Motor neuron (in vitro differentiated cells): Measurements from ENCODE around the gene TMEM270. TPM values are rescaled to one million over a fixed set of nuclear protein-coding genes. Genes with fewer than 3 reads are reported as not detected.
"Not testable (repeated sequence)": the region's sequence is repeated elsewhere in the genome, so short reads cannot be mapped to it uniquely, and the experiment has no call there.

Source experiments
- ATAC-seq, 8 experiments: fragments of 200-7000 bp; cut with Tn5 transposase; replicated peaks in 6 of 8; 2 replicates each; pipeline ENCODE4 v1.8.0; 2021; ENCODE audit warnings: mild to moderate bottlenecking in 8 of 8, moderate library complexity in 8 of 8
- H3K27ac ChIP-seq, 2 donors: fragments of 250-450 bp; sonication (Bioruptor Pico); 2 replicates each; pipeline ENCODE4 v1.9.0; 2021; ENCODE audit warnings: antibody characterized with exemption in 2 of 2, mild to moderate bottlenecking in 2 of 2, moderate library complexity in 1 of 2
- H3K4me1 ChIP-seq, 2 donors: fragments of 250-450 bp; sonication (Bioruptor Pico); replicated peaks in 1 of 2; 2 replicates each; pipeline ENCODE4 v1.6.1; 2021; ENCODE audit warnings: antibody characterized with exemption in 2 of 2, mild to moderate bottlenecking in 2 of 2, moderate library complexity in 1 of 2
- H3K4me3 ChIP-seq, 5 donors: fragments of 250-450 bp; sonication (Bioruptor Pico); 2 replicates each; pipeline ENCODE4 v1.9.0; 2021; ENCODE audit warnings: antibody characterized with exemption in 5 of 5, mild to moderate bottlenecking in 5 of 5, moderate library complexity in 4 of 5
- WGBS, 10 experiments: fragments of 450-650 bp; shearing (Covaris generic); methylation state at CpG; one replicate each; pipeline ENCODE4 v1.0.0; 2022; 5-methylcytosine and 5-hydroxymethylcytosine counted together
- in situ Hi-C, 9 experiments: fragments of 400-800 bp; cut with MboI; loops; one replicate each; pipeline ENCODE4 v1.15.0; 2021; ENCODE audit warnings: low sequenced_read_pairs in 9 of 9, low pct_unique_long_range_greater_than_20kb in 2 of 9; ENCODE audit not compliant: unreplicated experiment in 9 of 9
- total RNA-seq, 8 experiments: library from RNA; unstranded; fragments of 300-600 nt; gene quantifications; 2 replicates each; pipeline versions ENCODE4 v1.2.3 to v1.2.4, GENCODE V29; 2022

TMEM270 gene
- total RNA-seq, 8 experiments from 2014 or later: not detected

DNA sequence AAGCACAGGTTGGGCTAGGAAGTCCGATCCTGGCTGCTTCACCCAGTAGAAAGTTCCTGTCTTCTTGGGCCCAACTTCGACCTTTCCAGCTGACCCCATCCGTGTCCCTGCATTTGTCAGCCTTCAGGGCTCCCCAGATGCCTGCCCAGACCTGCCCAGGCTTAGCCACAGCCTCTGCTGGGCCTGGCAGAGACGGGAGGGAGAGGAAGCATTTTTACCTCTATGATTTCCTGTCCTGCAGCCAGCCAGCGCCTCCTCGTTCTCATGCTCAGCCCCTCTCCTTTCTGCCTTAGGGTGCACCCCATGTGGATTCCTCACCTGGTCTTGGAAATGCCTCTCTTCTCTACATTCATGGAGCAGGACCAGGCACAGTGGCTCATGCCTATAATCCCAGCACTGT, 22.3 kb upstream of the TMEM270 start:
- in situ Hi-C loops: no loop called here
- no peak overlapping the region for H3K27ac ChIP-seq
- H3K4me1 ChIP-seq: peaks cover 0 to 3% of the 10 kb centered on the region in 2 donors
- no peak for ATAC-seq
- 65 to 100% (median 67%) methylated on average over 1 to 3 of the region's 6 CpGs; no CpG with 5 or more reads in 5 of the 10 experiments for WGBS, 10 experiments
- H3K4me3 ChIP-seq: no peak overlapping the region

DNA sequence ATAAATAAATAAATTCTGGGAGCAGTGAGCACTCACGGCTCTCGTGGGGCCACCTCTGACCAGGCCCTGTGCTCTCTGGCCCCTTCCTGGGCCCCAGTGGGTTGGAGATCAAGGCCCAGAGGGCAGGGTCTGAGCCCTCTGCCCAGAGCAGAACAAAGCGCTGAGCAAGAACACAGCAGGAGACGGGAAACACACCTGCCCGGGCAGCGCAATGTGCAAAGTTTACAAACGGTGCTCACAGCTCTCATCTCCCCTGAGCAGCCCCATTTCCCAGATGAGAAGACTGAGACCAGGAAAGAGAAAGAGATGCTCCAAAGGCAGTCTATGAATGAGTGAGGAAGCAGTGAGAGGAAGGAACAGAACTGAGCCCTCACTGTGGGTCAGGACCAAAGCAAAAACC, 21.7 kb upstream of the TMEM270 start:
- WGBS, 10 experiments: 84 to 100% (median 93%) methylated on average over 3 to 7 of the region's 7 CpGs; no CpG with 5 or more reads in 5 of the 10 experiments
- no peak for ATAC-seq
- in situ Hi-C loops: no loop called here
- Histone ChIP-seq H3K4me3 (no peak overlapping the region), H3K4me1 (peaks cover 0 to 3% of the 10 kb centered on the region in 2 donors), H3K27ac (no peak overlapping the region)

DNA sequence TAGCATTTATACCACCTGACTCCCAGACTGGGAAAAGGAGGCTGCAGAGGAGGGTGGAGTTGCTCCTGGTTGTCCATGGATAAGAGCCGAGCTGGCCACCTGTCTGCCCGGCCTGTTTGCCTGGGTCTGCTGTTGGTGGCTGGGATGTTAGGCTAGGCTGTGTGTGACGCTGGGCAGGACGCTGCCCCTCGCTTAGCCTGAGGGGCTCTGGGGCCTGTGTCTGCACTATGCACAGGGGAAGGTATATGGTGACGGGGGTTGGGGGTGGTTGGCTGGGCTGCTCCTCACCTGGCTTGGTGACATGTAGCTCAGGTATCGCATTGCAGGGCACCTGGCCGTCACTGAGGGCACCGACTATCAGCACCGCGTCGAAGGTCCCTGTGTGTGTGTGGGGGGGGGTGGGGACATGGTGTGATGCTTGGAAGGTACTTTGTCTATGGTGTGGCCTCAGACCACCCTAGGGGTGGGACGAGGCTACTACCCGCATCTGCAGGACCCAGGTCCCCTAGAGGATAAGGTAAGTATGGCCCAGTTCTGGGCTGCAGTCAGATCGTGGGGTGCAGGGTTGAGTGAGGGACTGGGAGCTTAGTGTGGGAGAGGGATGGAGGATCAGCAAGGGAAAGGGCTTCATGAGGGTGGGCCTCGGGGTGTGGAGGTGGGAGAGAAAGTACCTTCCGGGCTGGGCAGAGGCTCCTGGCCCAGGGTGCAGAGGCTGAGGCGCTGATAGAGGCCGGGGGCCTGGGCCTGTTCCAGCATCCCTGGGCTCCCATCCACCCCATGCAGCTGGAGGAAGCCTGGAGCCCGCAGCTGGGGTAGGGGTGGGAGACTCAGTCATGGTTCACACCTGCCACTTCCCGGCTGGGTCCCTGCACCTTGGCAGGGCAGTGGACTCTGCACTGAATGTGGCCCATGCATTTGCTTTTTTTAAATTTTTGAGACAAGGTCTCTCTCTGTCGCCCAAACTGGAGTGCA, 20.9 kb upstream of the TMEM270 start:
- H3K4me3 ChIP-seq: no peak overlapping the region
- no peak overlapping the region for H3K27ac ChIP-seq
- peaks cover 0 to 3% of the 10 kb centered on the region in 2 donors for H3K4me1 ChIP-seq
- ATAC-seq: no peak
- 81 to 100% (median 93%) methylated on average over 1 to 4 of the region's 22 CpGs; no CpG with 5 or more reads in 5 of the 10 experiments for WGBS, 10 experiments
- in situ Hi-C loops: no loop called here

DNA sequence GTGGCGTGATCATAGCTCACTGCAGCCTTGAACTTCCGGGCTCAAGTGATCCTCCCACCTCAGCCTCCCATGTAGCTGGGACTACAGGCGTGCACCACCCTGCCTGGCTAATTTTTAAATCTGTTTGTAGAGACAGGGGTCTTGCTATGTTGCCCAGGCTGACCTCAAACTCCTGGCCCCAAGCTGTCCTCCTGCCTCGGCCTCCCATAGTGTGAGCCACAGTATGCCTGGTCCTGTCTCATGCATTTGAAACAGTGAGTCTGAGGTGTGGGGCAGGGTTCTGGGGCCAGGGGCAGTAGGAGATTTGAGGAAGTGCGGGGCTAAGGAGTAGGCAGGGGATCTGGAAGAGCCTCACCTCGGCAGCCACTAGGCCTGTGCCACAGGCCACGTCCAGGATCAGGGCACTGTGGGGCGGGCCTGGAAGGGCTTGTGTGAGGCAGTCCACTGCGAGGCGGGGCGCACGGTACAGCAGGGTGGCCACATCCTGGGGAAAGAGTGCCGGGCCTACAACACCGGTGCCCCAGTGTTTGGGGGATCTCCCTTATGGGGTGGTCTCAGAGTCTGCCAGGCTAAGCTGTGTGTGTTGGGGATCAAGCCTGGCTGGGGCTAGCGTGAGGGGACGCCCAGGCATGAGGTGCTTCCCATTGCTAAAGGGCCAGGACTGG, 20.1 kb upstream of the TMEM270 start:
- WGBS, 10 experiments: 80 to 100% (median 100%) methylated on average over 1 to 4 of the region's 16 CpGs; no CpG with 5 or more reads in 5 of the 10 experiments
- Histone ChIP-seq H3K27ac (no peak overlapping the region), H3K4me1 (peaks cover 0 to 3% of the 10 kb centered on the region in 2 donors), H3K4me3 (no peak overlapping the region)
- in situ Hi-C loops: no loop called here
- ATAC-seq: no peak

DNA sequence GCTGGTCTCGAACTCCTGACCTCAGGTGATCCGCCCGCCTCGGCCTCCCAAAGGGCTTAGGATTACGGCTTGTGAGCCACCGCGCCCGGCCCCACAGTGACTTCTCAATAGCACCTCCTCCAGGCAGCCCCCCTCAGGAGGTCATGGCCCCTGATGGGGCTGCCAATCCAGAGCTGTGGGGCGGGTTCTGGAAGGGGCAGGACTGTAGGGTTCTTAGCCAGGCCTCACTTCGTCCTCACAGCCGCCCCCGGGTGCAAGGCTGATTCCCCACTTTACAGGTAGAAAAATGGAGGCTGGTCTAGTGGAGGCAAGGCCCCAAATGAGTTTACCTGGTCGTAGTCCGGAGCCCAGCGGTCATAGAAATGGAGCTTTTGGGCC, 19.3 kb upstream of the TMEM270 start:
- in situ Hi-C loops: no loop called here
- peak overlapping the region; percentile 48 to 67 (median 54) for H3K4me3 ChIP-seq
- H3K27ac ChIP-seq: no peak overlapping the region
- ATAC-seq: peak in 2 of 8 experiments; percentile 7 to 10
- 40 to 96% (median 85%) methylated on average over 1 to 4 of the region's 15 CpGs; no CpG with 5 or more reads in 7 of the 10 experiments for WGBS, 10 experiments
- H3K4me1 ChIP-seq: peaks cover 0 to 3% of the 10 kb centered on the region in 2 donors

DNA sequence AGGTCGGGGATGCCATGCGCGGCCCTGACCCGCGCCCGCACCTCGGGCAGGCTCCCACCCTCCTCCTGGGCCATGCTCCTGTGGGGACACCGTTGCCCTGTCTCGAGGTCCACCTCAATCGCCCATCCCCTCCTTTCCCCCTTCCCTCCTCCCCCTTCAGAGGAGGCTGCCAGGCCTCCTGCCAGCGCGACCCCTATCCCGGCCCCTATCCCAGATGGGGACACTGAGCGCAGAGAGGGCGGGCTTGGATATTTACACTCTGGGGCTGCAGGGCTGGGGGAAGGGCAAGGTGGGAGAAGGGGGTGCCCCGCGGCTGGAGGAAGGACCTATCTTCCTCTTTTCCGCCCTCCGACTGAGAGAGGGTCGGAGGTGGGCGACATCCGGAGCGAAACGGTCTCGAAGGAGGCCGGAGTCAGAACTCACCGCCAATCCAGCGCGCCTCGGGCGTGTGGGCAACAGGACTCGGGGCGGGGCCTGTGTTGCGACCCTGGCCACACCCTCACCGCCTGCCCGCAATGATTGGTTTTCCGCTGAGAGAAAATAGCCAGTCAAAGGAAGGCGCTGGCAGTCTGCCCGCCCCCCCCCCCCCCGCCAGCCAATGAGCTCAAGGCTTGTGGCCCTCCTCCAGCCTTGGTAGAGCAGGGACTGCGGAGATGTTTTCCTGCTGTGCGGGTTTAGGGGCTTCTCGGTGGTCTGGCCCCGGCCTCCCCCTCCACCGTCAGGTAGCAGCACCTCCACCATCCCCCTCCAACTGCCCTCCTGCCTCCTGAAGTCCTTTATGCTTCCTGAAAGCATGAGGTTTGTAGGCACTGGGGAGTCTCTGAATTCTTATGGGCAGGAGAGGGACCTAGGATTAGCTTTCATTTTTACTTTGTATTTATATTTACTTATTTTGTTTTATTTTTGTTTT, 18.6 kb upstream of the TMEM270 start, which contains the start of gene METTL27:
METTL27 (minus strand) TSS at position 450 of the 910 bp plus-strand sequence; CDS start at position 74, 376 bp downstream.
- H3K27ac ChIP-seq: no peak within 1 kb of the TSS
- ATAC-seq: peak; percentile 94 to 99 (median 98)
- 40% methylated on average over 2 of the region's 45 CpGs; no CpG with 5 or more reads in 9 of the 10 experiments for WGBS, 10 experiments
- peak within 1 kb of the TSS; percentile 48 to 67 (median 54) for H3K4me3 ChIP-seq
- peaks cover 0 to 3% of the 10 kb centered on the region in 2 donors for H3K4me1 ChIP-seq
- in situ Hi-C loops: no loop called here

DNA sequence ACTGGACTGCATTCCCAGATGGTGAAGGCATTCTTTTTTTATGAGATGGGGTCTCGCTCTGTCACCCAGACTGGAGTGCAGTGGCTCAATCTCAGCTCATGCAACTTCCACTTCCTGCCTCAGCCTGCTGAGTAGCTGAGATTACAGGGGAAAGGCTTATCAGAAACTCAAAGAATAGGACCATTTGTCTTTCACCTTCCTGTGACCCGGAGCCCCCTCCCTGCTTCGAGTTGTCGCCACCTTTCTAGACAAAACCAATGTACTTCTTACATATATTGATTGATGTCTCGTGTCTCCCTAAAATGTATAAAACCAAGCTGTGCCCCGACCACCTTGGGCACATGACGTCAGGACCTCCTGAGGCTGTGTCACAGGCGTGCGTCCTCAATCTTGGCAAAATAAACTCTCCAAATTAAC, 16.8 kb upstream of the TMEM270 start:
- 53 to 95% (median 69%) methylated on average over 2 to 7 of the region's 9 CpGs; no CpG with 5 or more reads in 4 of the 10 experiments for WGBS, 10 experiments
- no peak overlapping the region for H3K4me3 ChIP-seq
- in situ Hi-C loops: no loop called here
- H3K27ac ChIP-seq: no peak overlapping the region
- H3K4me1 ChIP-seq: peaks cover 0 to 3% of the 10 kb centered on the region in 2 donors
- no peak for ATAC-seq

DNA sequence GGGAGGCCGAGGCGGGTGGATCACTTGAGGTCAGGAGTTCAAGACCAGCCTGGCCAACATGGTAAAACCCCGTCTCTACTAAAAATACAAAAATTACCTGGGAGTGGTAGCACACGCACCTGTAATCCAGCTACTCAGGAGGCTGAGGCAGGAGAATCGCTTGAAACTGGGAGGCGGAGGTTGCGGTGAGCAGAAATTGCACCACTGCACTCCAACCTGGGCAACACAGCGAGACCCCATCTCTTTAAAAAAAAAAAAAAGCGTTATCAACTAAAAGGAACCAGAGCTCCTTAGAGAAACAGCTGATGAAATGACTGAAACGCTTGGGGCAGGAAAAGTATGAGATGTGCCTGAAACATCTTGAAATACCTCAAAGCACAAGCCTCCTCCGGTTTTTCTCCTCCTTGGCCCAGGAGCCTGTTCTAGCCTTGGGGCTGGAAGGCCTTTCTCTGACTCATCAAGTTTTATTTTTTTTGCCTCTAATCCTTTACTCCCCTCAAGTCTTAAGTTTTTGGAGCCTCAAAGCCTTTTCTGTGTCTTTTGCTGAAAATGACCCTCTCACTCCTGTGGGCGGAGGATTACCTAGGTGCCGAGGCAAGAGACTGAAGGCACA, 16.0 kb upstream of the TMEM270 start:
- ATAC-seq: no peak
- Histone ChIP-seq H3K4me3 (no peak overlapping the region), H3K4me1 (peaks cover 0 to 3% of the 10 kb centered on the region in 2 donors), H3K27ac (no peak overlapping the region)
- WGBS, 10 experiments: 50 to 100% (median 93%) methylated on average over 1 to 6 of the region's 13 CpGs
- in situ Hi-C loops: no loop called here

DNA sequence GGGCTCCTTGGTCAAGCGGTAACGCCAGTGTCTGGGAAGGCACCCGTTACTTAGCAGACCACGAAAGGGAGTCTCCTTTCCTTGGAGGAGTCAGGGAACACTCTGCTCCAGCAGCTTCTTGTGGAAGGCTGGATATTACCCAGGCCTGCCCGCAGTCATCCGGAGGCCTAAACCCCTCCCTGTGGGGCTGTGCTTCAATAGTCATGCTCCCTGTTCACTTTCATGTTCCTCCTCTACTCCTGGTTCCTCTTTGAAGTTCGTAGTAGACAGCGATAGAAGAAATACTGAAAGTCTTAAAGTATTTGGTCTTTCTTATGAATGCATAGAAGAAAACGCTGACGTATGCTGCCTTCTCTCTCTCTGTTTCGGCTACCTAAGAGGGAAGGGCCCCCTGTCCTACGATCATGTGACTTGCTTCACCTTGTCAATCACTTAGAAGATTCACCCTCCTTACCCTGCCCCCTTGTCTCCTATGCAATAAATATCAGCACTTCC, 15.2 kb upstream of the TMEM270 start:
- 56 to 90% (median 77%) methylated on average over 2 to 8 of the region's 12 CpGs for WGBS, 10 experiments
- ATAC-seq, H3K4me1 ChIP-seq, H3K27ac ChIP-seq, in situ Hi-C loops, H3K4me3 ChIP-seq: not testable (repeated sequence)

DNA sequence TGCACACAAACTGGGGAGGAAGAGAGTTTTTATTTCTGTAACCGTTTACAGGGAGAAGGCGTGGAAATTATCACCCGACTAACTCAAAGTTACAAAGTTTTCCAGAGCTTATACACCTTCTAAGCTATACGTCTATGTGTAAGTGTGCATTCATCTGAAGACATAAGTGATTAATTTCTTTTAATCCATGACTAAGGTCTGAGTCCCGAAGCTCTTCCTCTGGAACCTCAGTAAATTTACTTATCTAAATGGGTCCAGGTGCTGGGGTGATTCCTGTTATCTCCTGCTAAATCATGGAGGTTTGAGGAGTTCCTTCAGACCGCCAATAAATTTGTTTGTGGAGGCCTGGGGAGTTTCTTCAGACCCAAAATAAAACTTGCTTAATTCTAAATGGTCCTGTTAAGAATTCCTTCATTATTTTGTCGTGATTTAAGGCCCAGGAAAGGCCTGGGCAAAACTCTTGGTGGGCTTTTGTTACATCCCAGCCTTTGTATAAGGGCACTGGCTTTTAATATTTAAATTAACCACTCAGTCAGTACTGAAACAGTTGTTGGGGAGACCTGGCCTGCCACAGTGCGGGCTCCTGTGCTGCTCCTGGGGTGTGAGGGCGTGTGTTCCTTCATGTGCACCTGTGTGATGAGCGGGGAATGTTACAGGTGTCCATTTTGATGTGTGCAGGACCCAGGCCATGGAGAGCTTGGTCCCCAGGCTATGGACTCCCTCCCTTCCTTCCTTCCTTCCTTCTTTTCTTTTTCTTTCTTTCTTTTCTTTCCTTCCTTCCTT, 12.8 kb upstream of the TMEM270 start:
- 60 to 90% (median 79%) methylated on average over 3 to 10 of the region's 10 CpGs for WGBS, 10 experiments
- in situ Hi-C loops: no loop called here
- Histone ChIP-seq H3K4me3 (no peak overlapping the region), H3K27ac (no peak overlapping the region), H3K4me1 (no peaks in the 10 kb centered on the region)
- no peak for ATAC-seq

DNA sequence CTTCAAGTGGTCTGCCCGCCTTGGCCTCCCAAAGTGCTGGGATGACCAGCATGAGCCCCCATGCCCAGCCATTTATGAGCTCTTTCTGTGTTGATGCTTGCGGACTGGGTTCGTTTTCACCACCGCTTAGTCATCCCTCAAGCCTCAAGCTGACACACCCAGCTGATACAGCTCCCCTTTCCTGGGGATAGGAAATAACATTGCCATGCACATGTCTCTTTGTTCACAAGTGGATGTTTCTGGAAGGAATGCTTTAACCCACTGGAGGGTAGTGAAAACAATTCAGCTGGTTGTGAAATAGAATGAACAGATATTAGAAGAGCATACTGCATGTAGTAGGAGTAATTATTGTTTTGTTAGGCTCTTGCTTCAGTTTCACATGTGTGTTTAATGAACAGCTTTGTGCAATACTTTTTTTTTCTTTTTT, 10.2 kb upstream of the TMEM270 start:
- Histone ChIP-seq H3K27ac (no peak overlapping the region), H3K4me3 (no peak overlapping the region), H3K4me1 (no peaks in the 10 kb centered on the region)
- peak; percentile 33 to 59 (median 40) for ATAC-seq
- 0 to 100% (median 19%) methylated on average over 1 to 3 of the region's 4 CpGs; no CpG with 5 or more reads in 5 of the 10 experiments for WGBS, 10 experiments
- in situ Hi-C loops: loop anchor here in 4 of 9 experiments (10.0 to 25.0 kb wide), 4 partner anchors 238 to 362 kb away; partner anchors contain the start of genes MLXIPL (in 2 of the 4) and LAT2 (in 1 of the 4)
